Activated CD4-positive, alpha-beta T cell treated with anti-CD3 and anti-CD28 coated beads for 4 hours (primary cell): Measurements from ENCODE around the gene TMEM205.
A peak's percentile ranks its signal among the peaks of the same experiment; 100 is the strongest.

ENCODE experiments used
- DNase-seq, 2 donors: peaks; one replicate each; pipeline ENCODE4 v3.0.0-alpha.2; 2020

Gene TMEM205

DNA sequence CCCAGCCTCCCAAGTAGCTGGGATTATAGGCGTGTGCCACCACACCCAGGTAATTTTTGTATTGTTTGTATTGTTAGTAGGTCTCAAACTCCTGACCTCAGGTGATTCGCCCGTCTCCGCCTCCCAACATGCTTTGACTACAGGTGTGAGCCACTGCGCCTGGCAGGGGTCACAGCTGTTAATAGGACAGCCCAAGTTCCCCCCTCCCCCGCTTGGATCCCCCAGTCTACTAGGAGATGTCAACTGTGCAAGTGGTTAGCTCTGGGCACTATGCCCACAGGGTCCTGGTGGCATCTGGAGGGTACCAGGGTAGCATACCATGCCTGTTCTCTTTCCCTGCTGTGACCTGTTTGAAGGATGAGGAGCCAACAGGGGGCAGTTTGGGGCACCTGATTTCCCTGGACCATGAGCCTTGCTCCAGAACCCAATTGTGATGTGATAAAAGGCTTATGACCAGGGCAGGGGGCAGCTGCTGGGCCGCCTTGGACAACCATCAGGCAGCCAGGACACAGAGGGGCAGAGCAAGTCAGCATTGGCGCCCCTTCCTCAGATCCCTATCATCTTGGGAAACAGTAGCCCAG is 50.3 kb downstream of the TMEM205 start, which contains the start of gene TSPAN16:
Gene TSPAN16, plus strand, starts transcription at position 496 of the 581 bp plus-strand sequence. CDS start 138 bp downstream, outside the sequence.
- no peak for DNase-seq

DNA sequence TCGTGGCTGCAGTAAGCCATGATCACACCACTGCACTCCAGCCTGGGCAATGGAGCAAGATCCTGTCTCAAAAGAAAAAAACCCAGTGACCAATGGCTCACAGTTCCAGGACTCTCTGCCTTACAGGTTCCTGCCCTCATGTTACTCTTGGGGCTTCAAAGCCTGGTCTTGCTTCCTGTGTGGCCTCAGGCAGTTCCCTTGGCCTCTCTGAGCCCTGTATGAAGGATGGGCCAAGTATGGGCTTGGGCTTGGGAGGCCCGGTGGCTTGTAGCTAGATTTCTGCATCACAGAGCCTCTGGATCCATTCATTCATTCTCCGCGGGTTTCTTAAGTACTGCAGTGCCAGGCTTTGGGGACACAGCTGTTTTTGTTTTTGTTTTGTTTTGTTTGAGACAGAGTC is 50.9 kb downstream of the TMEM205 start:
- DNase-seq: no peak

DNA sequence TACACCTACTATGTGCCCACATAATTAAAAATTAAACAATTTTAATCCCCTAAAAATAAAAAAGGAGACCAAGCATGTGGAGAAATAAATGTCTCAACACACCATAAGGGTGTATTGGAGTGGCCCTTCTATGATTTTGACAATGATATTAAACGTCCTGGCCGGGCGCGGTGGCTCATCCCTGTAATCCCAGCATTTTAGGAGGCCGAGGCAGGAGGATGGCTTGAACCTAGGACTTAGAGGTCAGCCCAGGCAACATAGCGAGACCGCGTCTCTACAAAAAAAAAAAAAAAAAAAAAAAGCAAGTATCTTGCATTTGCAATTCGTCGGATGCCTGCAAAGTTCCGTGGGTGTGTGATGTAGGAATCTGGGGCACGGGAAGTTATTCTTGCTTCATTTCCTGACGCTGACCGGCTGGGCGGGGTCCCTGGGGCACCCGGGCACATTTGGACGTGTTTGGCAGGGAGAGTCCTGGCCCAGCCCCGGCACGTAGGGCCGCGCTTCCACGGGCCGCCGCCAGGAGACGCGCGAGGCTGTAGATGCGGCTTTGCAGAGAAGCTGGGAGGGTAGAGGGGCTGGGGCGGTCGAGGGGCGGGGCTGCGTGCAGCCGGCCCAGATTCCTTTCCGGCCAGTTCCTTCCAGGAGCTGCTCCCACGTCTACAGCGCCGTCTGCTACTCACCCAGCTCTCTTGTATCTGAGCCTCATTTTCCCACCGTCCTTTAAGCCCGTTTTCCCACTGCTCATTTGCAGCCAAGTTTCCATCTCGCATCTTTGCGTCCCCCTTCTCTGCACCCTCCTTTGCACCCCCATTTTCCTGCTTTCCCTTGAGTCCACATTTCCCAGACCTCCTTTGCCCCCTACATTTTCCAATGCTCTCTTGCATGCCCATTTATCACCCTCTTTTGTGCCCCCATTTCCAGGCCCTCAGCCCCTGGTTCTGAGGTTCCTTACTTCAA is 52.4 kb downstream of the TMEM205 start:
- DNase-seq: peak; percentile 60 to 76
